NCI-H526 (cell line): ENCODE results near the gene PIF1.
"Not testable (repeated sequence)": the region's sequence is repeated elsewhere in the genome, so short reads cannot be mapped to it uniquely, and the experiment has no call there.

Experiments
- DNase-seq, 2 experiments: peaks; one replicate each; lab custom pipeline; 2025; lab: John Stamatoyannopoulos, UW

Gene PIF1

DNA sequence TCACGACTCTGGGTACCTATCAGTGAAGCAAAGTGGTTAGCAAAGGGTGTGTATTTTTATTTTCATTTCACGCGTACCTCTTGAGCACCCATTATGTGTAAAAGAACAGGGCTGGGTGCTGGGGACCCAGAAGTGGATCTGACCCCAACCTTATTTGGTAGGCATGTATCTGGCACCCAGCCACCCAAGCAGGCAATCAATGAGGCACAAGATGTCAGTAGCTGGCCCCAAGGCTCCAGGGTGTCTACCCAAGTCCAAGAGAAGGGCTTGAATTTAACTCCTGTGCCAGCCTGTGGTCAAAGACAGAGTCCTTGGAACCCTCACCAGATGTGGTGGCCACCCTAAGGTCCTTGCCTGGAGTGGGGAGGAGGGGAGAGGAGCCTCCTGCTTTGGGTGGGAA, 22.0 kb upstream of the PIF1 start:
- DNase-seq = peak; percentile 72 to 79

DNA sequence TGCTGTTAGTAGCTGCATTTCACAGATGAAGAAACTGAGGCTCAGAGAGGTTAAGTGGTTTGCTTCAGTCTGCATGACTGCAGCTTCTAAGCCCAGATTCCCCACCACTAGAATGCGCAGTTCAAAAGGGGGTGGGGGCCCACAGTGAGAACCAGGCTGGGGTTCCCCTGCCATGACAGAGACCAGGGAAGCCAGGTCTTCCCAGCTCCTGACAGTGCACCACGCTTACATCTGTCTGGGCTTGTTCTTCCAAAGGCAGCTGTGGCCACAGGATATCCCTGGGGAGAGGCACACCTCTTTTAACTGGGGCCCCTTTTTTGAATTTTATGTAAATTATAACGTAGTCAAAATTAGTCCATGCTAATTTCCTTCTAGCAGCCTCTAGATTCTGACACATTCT, 21.6 kb upstream of the PIF1 start:
- DNase-seq = peak; percentile 87 to 94

DNA sequence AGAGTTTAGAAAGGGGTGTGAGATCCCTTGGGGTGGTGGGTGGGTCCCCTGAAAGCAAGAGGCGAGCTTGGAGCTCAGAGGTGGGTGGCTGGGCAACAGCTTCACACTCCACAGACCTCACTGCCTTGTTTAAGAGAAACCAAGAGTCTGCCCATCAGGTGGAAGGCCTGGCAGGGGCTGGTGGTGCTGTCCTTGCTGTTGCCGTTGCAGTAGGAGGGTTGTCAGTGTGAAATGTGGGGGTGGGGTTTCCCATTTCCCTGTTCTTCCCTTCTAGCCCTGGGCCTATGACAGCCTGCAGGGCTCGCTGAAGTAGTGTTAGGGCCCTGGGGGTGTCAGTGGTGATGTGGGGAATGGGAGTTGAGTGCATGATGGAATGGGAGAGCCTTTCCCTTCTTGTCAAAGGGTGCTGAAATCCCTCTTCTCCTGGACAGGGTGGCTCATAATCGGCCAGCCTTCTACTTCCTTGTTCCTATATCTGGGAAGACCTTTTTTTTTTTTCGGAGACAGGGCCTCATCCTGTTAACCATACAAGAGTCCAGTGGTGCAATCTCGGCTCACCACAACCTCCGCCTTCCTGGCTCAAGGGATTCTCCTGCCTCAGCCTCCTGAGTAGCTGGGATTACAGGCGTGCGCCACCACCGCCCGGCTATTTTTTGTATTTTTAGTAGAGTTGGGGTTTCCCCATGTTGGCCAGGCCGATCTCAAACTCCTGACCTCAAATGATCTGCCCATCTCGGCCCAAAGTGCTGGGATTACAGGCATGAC, 20.6 kb upstream of the PIF1 start:
- DNase-seq = peak in 1 of 2 experiments; percentile 19

DNA sequence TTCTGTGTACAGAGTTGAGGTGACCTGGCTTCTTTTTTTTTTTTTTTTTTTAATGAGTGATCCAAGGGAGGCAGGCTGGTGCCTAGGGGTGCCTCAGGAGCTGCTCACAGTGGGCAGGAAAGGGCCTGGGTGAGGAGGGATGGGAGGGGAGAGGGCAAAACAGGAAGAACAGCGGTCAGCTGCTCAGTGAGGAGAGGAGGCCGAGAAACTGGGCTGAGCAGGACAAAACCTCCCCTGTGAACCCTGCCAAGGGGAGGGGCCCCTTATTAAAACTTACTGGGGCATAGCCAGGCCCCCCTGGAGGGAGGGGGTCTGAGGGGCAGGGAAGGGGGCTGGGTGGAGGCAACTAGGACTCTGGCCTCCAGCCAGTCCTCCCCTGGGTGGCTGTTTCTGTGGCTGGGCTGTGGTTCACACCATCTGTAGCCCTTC, 19.8 kb upstream of the PIF1 start:
- peak in 1 of 2 experiments; percentile 42 for DNase-seq

DNA sequence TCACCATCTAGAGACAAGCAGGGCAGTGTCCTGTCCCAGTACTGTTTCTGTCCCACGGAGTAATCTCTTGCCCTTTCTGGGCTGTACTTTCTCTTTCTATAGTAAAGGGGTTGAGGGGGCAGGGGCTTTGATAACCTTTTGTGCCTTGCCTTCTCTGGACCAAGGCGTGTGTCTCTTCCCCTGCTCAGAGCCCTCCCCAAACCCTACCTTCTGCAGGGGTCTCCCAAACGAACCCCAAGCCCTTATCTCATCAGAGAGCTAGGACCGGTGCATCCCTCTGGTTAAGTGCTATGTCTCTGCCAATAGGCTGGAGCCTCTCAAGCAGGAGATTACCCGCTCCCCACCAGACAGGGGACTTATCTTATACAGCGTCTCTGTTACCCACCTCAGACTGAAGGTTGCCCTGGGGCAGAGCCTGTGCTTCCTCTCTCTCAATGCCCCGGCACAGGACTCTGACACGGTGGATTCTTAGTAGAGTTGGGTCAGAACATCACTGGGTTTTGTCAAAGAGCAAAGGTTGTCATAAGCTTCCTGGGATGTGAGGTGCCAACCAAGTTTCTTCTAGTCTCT, 19.2 kb upstream of the PIF1 start:
- peak; percentile 31 to 42 for DNase-seq

DNA sequence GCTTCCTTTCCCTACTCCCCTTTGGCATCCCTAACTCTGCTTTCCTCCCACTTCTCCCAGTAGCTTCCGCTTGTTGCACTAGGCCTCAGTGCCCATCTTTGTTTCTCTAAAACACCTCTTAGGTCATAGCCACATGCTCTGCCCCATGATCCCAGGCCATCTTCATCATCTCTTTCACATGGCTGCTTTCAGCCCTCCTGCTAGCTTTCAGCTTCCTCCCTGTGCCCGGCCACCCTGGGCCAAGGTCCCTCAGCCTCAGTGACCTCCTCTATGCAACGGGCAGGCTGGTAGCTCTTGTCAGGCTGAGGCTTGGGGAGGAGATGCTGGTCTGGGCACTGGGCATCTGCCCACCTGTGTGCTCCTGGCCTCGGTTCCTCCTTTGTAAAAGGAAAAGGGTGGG, 18.5 kb upstream of the PIF1 start:
- DNase-seq = no peak

DNA sequence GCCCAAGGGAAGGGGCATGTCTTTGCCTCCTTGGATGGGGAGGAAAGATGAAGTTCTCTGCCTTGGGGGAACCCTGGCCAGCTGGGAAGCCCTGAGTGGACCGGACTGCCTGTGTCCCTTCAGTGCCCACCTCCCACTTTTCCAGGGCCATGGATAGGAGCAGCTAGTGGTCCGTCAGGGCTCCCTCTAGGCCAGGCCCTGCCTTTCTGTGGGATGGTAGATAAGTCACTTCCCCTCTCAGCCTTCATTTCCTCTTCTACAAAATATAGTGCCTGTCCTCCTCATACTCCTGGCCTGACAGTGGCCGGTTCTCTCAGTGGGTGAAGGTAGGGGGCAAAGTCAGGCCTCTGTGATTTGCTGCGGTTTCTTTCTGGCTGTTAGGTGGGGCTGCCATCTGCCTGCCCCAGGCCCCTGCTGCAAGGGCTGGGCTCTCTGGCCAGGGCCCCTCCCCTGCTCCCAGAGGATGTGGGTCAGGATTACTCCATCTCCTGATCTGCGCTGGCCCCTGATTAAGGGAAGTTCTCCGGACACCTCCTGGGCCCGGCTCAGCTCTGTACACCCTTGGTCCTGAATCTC, 17.6 kb upstream of the PIF1 start:
- DNase-seq = peak in 1 of 2 experiments; percentile 46

DNA sequence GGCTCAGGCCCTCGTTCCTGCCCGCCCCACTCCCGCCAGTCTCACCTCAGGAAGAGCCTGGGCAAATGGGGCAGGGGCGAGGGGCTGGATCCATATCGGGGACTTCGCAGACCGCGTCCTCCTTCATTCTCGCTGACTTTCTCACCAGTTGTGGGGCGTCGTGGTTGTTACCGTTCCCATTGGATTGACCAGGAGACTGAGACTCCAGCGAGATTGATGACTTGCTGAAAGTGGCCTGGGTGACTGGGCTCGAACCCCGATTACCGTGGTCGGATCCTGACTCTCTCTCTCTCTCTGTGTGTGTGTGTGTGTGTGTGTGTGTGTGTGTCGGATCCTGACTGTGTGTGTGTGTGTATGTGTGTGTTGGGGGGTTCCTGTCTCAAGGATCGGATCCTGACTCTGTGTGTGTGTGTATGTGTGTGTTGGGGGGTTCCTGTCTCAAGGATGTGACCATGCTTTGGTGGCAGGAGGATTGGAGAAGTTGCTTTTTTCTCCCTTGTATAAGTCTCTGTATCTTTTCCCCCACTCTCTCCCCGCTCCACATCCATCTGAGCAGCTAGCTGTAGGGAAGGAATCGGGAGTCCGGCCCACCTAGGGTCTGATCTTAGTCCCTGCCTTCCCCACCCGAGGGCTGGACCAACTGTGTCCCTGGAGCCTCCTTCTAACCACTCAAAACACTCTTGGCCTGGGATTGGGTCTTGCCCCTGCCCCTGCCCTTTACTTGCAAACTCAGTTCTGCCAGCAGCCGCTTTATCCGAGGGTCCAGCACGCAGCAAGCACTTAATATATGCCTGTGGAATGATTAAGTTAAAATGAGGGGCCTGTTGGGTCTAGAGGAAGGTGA, 16.9 kb upstream of the PIF1 start:
- DNase-seq = peak; percentile 21 to 61

DNA sequence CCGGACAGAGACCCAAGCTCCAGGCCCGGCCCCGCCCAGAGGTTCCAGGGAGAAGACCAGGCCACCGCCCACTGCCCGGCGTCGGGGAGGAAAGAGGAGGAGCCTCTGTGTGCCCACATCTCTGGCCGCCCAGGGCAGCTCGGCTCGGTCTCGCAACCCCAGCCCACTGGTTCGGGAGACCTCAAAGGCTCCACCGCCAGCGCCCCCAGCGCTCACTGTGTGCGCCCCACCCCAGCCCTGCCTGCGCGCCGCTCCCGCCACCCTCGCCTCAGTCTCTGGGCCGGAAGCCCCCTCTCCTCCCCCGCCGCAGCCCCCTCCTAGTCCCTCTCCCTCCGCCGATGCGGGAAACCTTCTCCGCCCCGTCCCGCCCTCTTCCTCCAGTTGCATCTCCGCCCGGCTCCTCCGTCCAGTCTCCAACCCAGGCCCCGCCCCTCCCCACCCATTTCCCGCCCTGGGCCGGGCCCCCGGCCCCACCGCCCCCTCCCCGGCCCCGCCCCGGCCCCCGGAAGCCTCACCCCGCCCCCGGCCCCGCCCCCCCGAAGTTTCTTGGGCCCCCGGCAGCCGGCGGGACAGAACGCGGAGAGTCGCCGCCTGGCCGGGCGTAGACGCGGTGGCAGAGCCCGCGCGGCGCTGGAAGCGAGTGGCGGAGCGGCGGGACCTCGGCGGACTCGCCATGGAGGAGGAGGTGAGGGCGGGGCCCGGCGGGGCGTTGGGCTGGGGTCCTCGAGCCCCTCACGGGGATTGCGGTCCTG, 16.1 kb upstream of the PIF1 start, which contains the start of gene PLEKHO2:
PLEKHO2 (plus strand) TSS at position 572 of the 752 bp plus-strand sequence; CDS start at position 674, 102 bp downstream.
- DNase-seq = peak; percentile 95 to 98

DNA sequence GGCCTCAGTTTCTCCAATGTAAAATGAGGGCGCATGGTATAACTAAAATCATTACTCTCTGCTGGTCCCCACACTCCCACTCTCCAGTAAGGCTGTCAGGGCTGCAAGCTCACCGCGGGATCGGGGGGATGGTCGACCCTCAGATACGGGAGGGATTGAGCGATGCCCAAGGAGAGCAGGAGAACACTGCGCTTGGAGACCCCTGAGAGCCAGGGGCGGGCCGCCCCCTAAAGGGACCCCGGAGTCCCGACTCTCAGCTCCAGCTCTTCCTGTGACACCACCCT, 15.6 kb upstream of the PIF1 start:
- DNase-seq = no peak

DNA sequence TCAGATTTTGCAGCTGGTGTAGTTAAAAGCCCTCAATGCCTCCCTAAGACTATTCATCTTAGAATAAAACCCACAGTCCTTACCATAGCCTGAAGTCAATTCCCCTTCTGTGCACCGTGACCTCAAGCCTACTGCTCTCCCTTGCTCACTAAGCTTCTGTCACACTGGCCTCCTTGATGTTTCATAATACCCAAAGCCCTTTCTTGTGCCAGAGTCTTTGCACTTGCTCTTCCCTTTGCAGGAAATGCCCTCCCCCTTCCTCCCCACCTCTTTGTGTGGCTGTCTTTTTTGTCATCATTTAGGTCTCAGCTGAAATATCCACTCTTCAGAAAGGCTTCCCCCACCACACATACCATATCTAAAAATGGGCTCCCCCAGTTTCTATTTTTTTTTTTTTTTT, 12.1 kb upstream of the PIF1 start:
- no peak for DNase-seq

DNA sequence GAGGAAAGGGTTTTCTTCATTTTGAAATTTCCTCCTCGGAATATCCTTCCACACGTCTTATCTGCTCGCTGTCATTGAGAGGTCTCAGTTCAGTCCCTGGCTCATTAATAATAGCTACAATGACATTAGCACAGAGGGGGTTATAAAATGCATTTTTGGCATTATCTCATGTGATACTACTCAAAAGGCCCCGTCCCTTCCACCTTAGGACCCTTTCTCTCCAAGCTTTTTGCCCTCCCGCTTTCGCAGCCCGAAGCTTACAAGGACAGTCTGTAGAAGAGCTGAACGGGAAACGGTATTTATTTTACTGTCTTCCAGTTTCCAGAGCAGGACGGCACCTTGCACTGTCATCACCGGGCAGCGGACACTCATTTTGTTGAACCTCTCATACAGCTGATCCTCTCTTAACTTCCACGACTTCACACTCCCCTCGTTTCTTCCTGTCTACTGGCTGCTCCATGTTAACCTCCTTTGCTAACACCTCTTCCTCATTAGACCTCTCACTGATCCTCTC, 10.6 kb upstream of the PIF1 start:
- no peak for DNase-seq

DNA sequence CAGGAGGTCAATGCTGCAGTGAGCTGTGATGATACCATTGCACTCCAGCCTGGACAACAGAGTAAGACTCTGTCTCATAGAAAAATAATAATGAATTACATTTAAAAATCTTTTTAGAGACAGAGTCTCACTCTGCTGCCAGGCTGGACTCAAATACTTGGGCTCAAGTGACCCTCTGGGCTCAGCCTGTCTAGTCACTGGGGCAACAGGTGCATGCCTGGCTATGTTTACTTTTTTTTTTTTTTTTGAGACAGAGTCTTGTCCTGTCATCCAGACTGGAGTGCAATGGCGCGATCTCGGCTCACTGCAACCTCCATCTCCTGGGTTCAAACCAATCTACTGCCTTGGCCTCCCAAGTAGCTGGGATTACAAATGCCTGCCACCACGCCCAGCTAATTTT, 8.2 kb upstream of the PIF1 start:
- no peak for DNase-seq

DNA sequence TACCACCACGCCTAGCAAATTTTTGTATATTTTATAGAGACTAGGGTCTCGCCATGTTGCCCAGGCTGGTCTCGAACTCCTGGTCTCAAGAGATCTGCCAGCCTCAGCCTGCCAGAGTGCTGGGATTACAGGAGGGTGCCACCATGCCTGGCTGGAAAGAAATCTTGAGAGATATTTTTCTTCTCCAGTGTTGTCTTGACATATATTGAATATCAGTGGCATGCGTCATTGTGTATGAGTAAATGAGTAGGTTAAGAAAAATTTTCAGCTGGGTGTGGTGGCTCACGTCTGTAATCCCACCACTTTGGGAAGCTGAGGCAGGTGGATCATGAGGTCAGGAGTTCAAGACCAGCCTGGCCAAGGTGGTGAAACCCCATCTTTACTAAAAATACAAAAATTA, 3.5 kb upstream of the PIF1 start:
- DNase-seq = no peak

DNA sequence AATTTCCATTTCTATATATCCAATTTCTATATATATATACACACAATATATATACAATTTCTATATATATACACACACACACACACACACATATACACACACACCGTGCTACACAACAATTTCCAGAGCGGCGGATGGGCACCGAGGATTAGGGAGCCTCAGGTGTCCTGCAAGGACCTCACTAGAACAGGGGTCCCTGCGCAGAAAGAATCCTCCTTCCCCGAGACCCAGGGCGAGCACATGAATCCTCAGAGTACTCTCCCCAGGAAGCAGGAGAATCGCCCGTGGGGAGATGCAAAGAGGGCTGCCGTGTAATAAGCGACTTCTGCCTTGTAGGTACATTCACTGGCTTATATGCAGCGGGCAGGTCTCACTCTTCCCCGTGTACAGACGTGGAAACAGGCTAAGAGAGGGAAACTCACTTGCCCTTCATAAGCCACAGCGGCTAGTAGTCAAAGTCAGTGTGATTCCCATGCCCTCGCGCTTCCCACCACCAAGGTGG, 467 bp downstream of the PIF1 start:
- peak; percentile 67 to 71 for DNase-seq

DNA sequence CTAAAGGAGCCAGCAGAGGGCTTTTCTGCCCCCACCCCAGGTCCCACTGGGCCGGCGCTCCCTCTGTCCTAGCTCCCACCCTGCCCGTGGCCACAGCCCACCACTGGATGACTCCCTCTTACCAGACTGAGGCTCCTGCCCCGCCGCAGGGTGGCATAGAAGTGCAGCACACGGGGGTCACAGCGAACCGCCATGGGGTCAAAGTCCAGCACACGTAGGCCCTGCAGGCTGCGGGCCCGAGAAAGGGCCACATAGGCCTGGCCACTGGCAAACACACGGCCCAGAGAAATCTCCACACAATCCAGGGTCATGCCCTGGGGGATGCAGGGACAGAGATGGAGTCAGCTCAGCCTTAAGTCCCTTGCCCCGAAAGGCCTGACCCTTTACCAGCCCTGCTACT, 9.0 kb downstream of the PIF1 start:
- no peak for DNase-seq

DNA sequence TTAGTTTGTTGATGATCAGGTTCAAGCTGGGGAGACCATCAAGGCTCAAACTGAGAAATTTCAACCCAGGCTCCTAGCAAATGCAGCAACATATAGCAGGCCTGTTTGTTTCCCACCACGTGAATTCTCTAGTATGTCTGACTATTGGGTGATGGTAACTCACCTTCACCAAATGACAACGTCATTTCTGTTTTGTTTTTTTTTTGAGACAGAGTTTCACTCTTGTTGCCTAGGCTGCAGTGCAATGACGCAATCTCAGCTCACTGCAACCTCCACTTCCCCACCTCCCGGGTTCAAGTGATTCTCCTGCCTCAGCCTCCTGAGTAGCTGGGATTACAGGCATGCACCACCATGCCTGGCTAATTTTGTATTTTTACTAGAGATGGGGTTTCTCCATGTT, 10.5 kb downstream of the PIF1 start:
- DNase-seq = not testable (repeated sequence)

DNA sequence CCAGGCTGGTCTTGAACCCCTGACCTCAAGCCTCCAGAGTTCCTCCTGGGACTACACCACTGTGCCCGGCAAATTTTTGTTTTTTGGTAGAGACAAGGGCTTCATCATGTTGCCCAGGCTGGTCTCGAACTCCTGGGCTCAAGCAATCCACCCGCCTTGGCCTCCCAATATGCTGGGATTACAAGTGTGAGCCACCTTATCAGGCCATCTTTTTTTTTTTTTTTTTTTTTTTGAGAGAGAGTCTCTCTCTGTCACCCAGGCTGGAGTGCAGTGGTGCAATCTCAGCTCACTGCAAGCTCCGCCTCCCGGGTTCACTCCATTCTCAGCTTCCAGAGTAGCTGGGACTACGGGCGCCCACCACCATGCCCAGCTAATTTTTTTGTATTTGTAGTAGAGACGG, 11.2 kb downstream of the PIF1 start:
- DNase-seq = not testable (repeated sequence)

DNA sequence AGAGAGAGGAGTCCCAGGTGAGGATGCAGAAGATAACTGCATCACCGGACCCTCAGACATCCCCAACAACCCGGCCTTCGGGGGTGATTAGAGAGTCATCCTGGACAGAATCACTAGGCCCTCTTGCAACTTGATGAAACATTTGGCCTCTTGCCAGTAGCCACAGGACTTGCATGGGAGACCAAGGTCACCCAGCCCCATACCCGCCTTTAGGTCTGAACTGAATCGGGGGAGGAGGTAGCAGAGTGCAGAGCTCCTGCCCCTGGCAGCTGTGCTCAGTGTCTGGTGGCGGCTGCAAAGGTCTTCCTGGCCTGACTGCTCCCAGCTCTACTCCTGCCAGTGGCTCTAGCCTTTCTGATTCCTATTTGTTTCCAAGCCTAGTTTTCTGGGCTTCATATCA, 12.4 kb downstream of the PIF1 start:
- no peak for DNase-seq

DNA sequence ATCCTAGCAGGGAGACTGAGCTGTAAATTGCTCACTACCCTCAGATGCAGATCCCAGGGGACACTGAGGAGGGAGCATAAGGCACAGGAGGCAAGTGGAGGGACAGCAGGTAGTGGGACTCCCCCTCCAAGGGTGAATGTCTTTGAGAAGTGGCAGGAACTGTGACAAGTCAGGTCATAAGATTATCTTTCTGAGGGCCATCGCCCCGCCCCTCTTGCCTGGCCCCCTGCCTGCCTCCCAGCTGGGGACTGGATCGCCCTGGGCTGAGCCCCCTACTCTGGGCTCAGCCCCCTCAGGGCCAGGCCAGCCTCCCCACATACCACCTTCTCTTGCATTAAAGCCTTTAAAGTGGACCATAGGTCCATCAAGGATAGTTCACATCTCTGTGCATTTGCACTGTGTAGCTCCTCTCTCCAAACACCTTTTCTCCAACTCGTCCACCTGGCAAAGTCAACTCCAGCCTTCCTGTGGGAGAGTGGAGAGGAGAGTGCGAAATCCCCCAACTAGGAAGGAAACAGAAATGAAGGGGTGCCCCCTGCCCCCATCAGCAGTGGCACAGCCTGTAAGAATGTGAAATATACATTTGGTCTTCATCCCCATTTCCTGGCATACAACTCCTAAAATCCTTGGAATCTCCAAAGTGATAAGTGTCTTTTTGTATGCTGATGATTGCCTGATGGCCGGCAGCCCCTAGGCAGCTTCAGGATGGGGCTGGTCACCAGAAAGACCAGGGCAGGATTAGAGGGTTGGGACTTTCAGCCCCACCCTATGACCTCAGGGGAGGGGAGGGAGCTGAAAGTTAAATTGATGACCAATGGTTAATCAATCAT, 14.7 kb downstream of the PIF1 start:
- no peak for DNase-seq
